ES-I3 (cell line): ENCODE data around the gene GRK3.
"Not testable (repeated sequence)": the region's sequence is repeated elsewhere in the genome, so short reads cannot be mapped to it uniquely, and the experiment has no call there.

Experiments used
- H3K36me3 ChIP-seq: 2 replicates; pipeline ENCODE4 v1.6.1; 2013; ENCODE audit warnings: mild to moderate bottlenecking, low read length, control low read depth, moderate library complexity; ENCODE audit not compliant: insufficient read depth
- H3K4me1 ChIP-seq: 2 replicates; pipeline ENCODE4 v1.6.1; 2013; ENCODE audit warnings: mild to moderate bottlenecking, control low read depth, low read length; ENCODE audit not compliant: insufficient read depth
- H3K9ac ChIP-seq: 2 replicates; pipeline ENCODE4 v1.6.1; 2013; ENCODE audit warnings: low read depth, mild to moderate bottlenecking, low read length, moderate library complexity
- H3K9me3 ChIP-seq: 2 replicates; pipeline ENCODE4 v1.6.1; 2013; ENCODE audit warnings: mild to moderate bottlenecking, low read length, moderate library complexity; ENCODE audit not compliant: control insufficient read depth, insufficient read depth

Gene GRK3

GRCh38 chr22:25572708-25573171 is 8.3 kb downstream of the GRK3 start:
- H3K9ac ChIP-seq = no peak overlapping the region
- H3K4me1 ChIP-seq = 0 out of 2 replicates have a peak, but pooled peaks cover 8% of the 10 kb centered on the region

GRCh38 chr22:25573841-25574240 is 9.4 kb downstream of the GRK3 start:
- H3K9ac ChIP-seq = no peak overlapping the region
- H3K36me3 ChIP-seq = no peaks in the 10 kb centered on the region
- H3K4me1 ChIP-seq = 0 out of 2 replicates have a peak, but pooled peaks cover 5% of the 10 kb centered on the region
- peaks cover 4% of the 10 kb centered on the region; the same call in 1 of the 2 replicates for H3K9me3 ChIP-seq

More at GRCh38 chr22:25572708-25573171, 8.3 kb downstream of the GRK3 start:
- H3K36me3 ChIP-seq = no peaks in the 10 kb centered on the region
- no peaks in the 10 kb centered on the region for H3K9me3 ChIP-seq

GRCh38 chr22:25574736-25575135 is 10.3 kb downstream of the GRK3 start:
- Histone ChIP-seq H3K36me3 (no peaks in the 10 kb centered on the region), H3K9ac (no peak overlapping the region), H3K9me3 (peaks cover 6% of the 10 kb centered on the region; the same call in 1 of the 2 replicates), H3K4me1 (no peaks in the 10 kb centered on the region)

- H3K36me3 ChIP-seq, H3K9ac ChIP-seq, H3K4me1 ChIP-seq, H3K9me3 ChIP-seq: not testable (repeated sequence)
Observed at GRCh38 chr22:25575674-25576392, 11.4 kb downstream of the GRK3 start.

GRCh38 chr22:25581452-25581851 is 17.0 kb downstream of the GRK3 start:
- H3K9me3 ChIP-seq, H3K36me3 ChIP-seq, H3K9ac ChIP-seq, H3K4me1 ChIP-seq: not testable (repeated sequence)

GRCh38 chr22:25582946-25583345 is 18.5 kb downstream of the GRK3 start:
- no peaks in the 10 kb centered on the region for H3K4me1 ChIP-seq
- no peaks in the 10 kb centered on the region for H3K36me3 ChIP-seq
- peaks cover 6% of the 10 kb centered on the region; the same call in 1 of the 2 replicates for H3K9me3 ChIP-seq
- H3K9ac ChIP-seq = no peak overlapping the region

GRCh38 chr22:25584993-25585392 is 20.5 kb downstream of the GRK3 start:
- H3K36me3 ChIP-seq, H3K4me1 ChIP-seq, H3K9ac ChIP-seq, H3K9me3 ChIP-seq: not testable (repeated sequence)

GRCh38 chr22:25589664-25590063 is 25.2 kb downstream of the GRK3 start:
- not testable (repeated sequence) for H3K9me3 ChIP-seq, H3K36me3 ChIP-seq, H3K4me1 ChIP-seq, H3K9ac ChIP-seq

- H3K9me3 ChIP-seq, H3K36me3 ChIP-seq, H3K4me1 ChIP-seq, H3K9ac ChIP-seq: not testable (repeated sequence)
Observed at GRCh38 chr22:25593323-25593722, 28.8 kb downstream of the GRK3 start.

GRCh38 chr22:25598609-25599008 is 34.1 kb downstream of the GRK3 start:
- Histone ChIP-seq H3K36me3 (no peaks in the 10 kb centered on the region), H3K9me3 (peaks cover 2% of the 10 kb centered on the region; the same call in 1 of the 2 replicates), H3K9ac (no peak overlapping the region), H3K4me1 (no peaks in the 10 kb centered on the region)

- no peaks in the 10 kb centered on the region for H3K36me3 ChIP-seq
- no peak overlapping the region for H3K9ac ChIP-seq
- no peaks in the 10 kb centered on the region for H3K9me3 ChIP-seq
- H3K4me1 ChIP-seq = no peaks in the 10 kb centered on the region
Observed at GRCh38 chr22:25602445-25602844, 38.0 kb downstream of the GRK3 start.

- H3K9ac ChIP-seq = no peak overlapping the region
- no peaks in the 10 kb centered on the region for H3K4me1 ChIP-seq
- H3K36me3 ChIP-seq = no peaks in the 10 kb centered on the region
- no peaks in the 10 kb centered on the region for H3K9me3 ChIP-seq
Observed at GRCh38 chr22:25602916-25603315, 38.4 kb downstream of the GRK3 start.

- not testable (repeated sequence) for H3K36me3 ChIP-seq, H3K4me1 ChIP-seq, H3K9me3 ChIP-seq, H3K9ac ChIP-seq
Observed at GRCh38 chr22:25605146-25605545, 40.7 kb downstream of the GRK3 start.

- not testable (repeated sequence) for H3K9ac ChIP-seq, H3K4me1 ChIP-seq, H3K9me3 ChIP-seq, H3K36me3 ChIP-seq
Observed at GRCh38 chr22:25605565-25605964, 41.1 kb downstream of the GRK3 start.

GRCh38 chr22:25611284-25611683 is 46.8 kb downstream of the GRK3 start:
- not testable (repeated sequence) for H3K9me3 ChIP-seq, H3K4me1 ChIP-seq, H3K36me3 ChIP-seq, H3K9ac ChIP-seq
